Stimulated activated CD8-positive, alpha-beta memory T cell treated with anti-CD3 and anti-CD28 coated beads, Interleukin-15, amount 100 ng/mL, for 24 hours (primary cell): ENCODE data around the gene REG4.
"Not testable (repeated sequence)": the region's sequence is repeated elsewhere in the genome, so short reads cannot be mapped to it uniquely, and the experiment has no call there.

Experiments
- DNase-seq: peaks from one replicate; pipeline ENCODE4 v3.0.0-alpha.2; 2020; ENCODE audit warnings: low read depth

The REG4 gene

DNA sequence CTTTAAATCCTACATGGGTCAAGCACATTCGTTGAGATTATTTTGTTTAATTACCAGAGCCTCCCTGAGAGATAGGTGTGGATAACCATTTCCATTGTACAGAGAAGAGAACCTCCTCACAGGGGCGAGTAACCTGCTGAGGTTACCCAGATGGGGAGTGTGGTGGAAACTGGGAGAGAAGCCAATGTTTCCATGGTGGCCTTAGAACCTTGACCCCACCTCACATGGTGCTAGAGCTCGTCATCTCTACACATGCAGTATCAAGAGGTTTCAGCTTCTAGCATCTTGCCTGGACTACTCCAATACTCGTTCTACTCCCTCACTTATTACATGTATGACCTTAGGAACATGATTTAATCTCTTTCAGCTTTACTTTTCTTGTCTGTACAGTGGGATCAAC is 4.8 kb downstream of the REG4 start:
- DNase-seq = no peak

GRCh38 chr1:119805746-119806145 is 5.5 kb downstream of the REG4 start:
- no peak for DNase-seq

GRCh38 chr1:119805247-119805646 is 6.0 kb downstream of the REG4 start:
- no peak for DNase-seq

DNA sequence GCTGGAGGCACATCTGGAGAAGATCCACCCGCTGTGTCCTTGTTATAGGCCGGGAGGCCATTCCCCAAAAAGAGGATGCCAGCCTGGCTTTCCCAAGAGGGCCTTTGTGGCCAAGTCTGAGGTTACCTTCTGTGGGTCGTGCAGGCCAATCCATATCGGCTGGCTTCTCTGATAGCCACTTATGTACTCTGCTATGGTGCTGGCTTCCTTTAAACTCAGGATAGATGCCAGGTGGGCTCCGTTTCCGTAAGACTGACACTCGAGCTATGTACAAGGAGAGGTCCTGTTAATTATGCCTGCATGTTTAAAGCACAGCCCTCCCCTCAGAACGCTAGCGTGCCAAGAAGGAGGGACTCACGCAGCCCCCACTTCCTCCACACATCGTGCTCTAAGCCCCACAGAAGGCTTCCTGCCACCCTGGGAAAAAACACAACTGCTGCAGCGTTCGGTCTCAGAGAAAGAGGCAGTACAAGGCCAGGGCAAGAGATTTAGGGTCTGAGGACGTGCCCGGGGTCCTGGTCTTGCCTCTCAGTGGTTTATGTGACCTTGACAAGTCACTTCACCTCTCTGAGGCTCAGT is 11.6 kb downstream of the REG4 start:
- no peak for DNase-seq

DNA sequence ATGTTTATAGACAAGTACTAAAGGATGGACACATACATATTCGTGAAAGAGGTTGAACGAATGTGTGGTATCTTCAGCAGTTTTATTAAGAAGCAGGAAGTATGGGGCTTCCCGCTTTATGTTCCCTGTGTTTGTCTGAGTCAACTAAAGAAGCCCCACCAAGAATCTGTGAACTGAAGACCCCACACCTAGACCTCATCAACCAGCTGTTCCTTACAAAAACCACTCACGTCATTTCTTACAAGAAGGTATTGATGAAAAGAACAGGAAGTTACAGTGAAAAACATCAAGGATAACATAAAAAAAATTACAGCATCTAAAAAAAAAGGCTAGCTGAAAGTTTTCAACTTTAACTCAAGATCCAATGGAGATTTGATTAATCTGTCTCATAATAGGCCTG is 12.3 kb downstream of the REG4 start:
- DNase-seq = no peak

GRCh38 chr1:119797606-119798005 is 13.7 kb downstream of the REG4 start:
- DNase-seq = no peak

- no peak for DNase-seq
These were observed 14.1 kb downstream of the REG4 start for GRCh38 chr1:119797162-119797561.

- DNase-seq = no peak
These were observed 15.7 kb downstream of the REG4 start for GRCh38 chr1:119795261-119796200.

GRCh38 chr1:119794876-119795240 is 16.4 kb downstream of the REG4 start:
- no peak for DNase-seq

DNA sequence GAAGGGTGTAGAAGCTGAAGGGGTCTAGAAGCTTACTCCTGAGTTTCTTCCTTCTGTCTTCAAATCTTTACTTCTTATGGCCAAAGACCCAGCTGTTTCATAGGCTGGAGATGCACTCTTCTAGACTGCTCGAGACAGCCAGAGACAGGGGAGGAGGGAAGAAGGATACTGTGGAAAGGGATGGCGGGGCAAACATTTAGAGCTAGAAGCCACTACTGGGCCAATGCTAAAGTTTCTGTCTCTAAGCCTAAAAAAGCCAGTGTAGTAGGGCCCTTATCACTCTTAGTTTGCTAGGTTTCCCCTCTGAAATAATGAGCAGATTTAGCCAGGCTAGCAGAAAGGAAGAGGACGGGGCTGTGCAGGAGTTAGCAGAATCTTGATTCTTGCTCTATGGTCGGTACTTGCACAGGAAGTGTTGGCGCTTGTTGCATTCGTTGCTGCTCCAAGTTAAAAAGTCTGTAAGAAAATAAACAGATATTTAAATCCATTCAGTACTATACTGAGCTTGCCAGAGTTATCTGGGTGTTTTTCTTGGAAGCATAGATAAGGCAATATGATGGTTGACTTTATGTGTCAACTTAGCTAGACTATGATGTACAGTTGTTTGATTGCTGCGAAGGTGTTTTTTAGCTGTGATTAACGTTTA is 16.9 kb downstream of the REG4 start:
- DNase-seq = no peak

DNA sequence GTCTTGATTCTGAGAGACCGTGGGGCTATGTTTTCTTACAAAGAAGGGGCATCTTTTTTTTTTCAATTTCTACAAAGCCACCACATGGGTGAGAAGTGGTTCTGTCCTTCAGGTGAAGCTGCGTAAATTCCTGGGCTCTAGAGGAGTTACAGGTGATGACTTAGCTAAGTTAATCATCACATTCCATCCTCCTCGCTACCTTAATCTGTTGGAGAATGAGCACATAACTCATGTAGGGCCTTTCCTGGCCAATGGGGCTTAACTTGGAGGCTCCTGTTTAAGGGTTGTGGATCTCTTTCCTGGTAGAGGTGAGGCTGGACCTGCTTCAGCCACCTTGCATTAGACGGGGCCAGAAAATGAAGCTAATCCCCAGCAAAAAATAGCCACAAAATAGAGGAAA is 19.9 kb downstream of the REG4 start:
- no peak for DNase-seq

DNA sequence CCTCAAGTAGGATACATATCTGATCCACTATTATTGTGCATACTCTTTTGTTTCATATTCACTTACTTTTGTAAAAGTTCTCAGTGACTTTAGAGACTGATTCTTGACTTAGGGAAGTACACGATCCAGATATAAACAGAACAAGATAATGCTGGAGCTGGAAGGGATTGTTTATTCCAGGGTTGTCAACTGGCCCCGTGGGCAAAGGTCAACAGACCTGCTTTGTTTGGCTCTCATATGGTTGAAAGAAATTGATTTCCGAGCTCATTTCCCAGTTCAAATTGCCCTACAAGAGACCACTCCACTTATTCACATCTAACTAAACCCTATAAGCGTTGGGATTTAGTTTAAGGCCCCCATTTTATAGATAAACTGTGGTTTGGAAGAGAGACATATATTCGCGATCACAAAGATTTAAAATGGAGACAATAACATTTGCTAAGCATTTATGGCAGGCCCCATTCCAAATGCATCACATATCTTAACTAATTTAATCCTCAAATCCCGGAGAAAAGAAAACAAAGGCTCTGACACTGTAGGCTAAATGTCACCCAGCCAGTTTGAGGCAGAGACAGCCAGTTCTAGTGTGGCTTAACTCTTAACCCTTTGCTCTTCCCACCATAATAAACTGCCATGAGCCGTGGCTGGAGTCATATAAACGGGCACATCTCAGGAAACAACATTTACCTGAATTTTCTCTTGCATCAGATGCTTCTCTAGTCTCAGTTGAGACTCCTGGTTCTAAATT is 20.6 kb downstream of the REG4 start:
- DNase-seq = no peak

DNA sequence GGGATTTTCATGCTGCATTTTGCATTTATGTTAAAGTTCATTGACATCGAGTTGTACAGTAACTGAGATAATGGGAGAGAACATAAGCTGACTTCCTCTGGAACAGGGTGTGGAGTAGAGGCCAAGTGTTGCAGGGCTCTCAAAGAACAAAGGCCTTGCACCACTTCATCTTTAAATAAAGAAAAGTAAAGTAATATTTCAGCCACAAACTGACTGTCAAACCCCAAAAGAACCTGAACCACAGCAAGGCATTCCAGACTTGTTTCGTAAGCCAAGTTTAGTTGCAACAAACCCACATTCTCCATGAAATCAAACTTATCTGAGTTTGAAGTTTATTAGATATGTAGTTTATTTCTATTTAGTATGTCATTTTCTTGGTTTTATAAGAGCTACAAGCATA is 23.5 kb downstream of the REG4 start:
- no peak for DNase-seq

DNA sequence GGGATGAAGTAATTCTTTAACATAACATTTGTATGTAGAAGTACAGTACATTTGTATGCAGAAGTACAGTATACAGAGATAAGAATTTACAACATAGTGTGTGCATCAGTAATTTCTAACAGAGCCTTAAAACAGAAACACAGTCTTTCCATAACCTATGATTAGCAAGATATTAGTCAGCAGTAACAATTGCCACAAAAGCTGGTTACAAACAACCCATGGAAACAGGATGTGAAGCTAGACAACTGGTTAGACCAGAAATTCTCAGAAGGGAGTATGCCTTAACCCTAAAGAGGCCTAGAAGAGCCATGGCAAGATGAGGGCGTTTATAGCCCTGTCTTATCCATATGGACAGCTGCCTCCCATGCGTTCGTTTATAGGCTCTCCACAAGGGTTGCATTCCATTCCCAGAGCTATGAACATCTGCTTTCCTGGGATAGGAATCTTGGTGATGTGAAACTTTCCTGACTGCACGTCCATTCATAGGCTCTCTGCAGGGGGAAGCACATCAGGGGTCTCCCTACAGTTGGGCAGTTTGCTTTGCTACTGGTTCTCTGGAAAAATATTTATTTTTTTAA is 24.7 kb downstream of the REG4 start:
- not testable (repeated sequence) for DNase-seq

GRCh38 chr1:119786046-119786445 is 25.2 kb downstream of the REG4 start:
- DNase-seq = not testable (repeated sequence)

GRCh38 chr1:119784191-119784781 is 27.0 kb downstream of the REG4 start:
- DNase-seq = no peak

DNA sequence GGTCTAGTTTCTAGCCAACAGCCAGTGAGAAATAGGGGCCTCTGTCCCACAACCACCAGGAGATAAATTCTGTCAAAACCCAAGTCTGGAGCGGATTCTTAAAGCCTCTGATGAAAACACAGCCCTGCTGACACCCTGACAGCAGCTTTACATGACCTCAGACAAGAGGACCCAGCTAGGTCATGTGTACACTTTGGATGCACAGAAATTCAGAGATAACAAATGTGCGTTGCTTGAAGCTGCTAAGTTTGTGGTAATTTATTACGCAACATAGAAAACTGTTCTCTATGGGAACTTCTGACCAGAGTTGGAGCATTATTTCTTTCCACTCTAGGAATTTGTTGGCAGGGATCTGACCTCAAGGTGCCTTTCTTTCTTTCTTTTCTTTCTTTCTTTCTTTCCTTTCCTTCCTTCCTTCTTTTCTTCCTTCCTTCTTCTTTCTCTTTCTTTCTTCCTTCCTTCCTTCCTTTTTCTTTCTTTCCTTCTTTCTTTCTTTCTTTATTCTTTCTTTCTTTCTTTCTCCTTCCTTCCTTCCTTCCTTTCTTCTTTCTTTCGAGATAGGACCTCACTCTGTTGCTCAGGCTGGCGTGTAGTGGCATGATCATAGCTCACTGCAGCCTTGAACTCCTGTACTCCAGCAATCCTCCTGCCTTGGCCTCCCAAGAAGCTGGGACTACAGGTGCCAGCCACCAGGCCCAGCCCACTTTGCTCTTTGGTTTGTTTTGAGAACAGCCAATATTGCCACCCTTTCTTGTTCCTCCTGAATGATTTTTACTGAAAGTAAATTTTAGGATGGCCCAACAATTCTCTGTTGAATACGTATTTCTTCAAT is 27.7 kb downstream of the REG4 start:
- DNase-seq = no peak

DNA sequence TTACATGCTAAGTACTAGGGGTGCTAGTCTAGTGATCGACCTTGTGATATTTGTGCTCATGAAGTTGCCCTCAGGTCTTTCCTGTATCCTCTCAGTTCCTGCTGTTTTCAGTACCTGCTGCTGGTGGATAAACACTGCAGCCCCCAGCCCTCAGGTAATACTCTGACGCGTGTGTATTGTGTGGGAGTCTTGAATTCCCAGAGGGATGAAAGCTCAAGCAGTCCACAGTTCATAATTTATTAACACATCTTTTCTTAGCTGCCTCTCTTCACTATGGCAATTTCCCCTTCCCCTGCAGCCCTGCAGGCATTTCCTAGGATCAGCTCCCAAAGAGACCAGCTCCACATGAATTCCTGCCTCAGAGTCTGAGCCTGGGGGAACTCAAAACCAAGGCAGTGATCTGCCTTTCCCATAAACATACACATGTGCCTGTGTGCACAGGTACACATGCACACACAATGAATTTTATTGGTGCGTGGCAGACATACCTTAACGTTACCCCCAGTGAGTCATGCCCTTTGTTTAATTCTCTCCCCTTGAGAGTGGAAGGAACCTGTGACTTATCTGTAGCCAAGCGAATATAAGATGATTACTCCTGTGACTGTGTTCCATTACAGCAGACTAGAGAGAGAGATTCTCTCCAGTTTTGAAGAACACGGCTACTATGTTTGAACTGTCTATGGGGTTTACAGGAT is 28.5 kb downstream of the REG4 start:
- DNase-seq = no peak

GRCh38 chr1:119781434-119782210 is 29.6 kb downstream of the REG4 start:
- no peak for DNase-seq
